HG03571 (cell line): Measurements from ENCODE around the gene ZFAND3.
"Not testable (repeated sequence)": the region's sequence is repeated elsewhere in the genome, so short reads cannot be mapped to it uniquely, and the experiment has no call there.

Source experiments
- ATAC-seq: cut with Tn5 transposase; IDR thresholded peaks from one replicate; pipeline ENCODE4 v1.9.1; 2021; ENCODE audit not compliant: unreplicated experiment

Gene ZFAND3

GRCh38 chr6:37990762-37991525 lies 171.4 kb downstream of the ZFAND3 start:
- ATAC-seq: no peak

DNA sequence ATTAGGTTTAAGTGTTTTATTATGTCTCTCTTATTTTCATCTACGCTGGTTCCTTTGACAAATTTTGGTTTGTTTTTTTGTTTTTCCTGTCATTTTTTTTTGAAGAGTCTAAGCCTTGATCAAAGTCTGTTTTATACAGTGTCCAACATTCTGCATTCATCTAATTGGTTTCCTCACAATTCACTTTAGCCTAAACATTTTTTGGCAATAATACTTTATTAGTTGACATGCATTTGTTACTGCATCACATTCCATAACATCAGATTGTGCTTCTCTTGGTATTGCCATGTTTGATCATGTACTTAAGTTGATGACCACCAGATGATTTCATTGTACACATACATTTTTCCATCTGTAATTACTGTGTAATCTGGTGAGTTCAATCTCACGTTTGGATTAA lies 173.2 kb downstream of the ZFAND3 start:
- ATAC-seq: no peak

DNA sequence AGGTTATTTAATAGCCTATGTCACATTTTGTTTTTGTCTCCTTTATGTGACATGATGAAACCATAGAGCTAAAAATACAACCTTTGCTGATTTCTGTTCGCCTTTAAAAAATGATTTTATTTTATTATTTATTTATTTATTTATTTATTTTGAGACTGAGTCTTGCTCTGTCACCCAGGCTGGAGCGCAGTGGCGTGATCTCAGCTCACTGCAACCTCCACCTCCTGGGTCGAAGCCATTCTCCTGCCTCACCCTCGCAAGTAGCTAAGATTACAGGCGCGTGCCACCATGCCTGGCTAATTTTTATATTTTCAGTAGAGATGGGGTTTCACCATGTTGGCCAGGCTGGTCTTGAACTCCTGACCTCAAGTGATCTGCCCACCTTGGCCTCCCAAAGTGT lies 173.7 kb downstream of the ZFAND3 start:
- not testable (repeated sequence) for ATAC-seq

DNA sequence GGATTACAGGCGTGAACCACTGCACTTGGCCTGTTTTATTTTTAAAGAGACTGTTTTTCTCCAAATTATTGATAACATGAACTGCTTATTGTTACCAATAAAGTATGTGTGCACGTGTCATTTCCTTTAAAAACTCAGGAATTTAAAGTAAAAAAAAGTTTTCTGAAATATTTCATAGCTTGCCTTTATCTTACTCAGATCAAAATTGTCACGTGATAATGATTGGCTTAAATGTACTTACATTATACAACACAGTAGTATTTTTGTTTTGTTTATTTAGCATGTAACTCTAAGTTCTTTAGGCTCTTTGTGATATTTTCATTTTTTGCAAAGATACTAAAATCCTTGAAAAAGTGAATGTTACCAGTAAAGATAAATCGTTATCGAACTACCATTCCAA lies 174.1 kb downstream of the ZFAND3 start:
- no peak for ATAC-seq

GRCh38 chr6:37994223-37994622 lies 174.7 kb downstream of the ZFAND3 start:
- no peak for ATAC-seq

GRCh38 chr6:37998366-37998765 lies 178.8 kb downstream of the ZFAND3 start:
- no peak for ATAC-seq

DNA sequence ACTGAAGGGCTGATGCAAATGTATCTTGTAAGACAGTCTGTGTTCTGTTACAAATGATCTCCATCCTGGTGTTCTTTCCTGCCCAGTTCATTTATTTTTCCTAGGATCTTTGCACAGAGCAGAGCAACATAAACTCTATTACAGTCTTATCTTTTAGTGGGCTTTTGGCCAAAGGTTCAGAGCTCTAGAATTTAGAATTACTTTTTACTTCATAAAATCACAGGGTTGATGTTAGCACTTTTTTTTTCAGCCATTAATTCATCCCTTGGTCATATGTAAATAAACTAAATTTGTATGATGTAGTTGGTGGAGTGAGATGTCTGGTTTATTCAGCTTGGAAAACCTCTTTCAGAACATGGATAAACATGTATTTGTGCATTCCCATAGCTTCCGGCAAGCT lies 181.9 kb downstream of the ZFAND3 start:
- no peak for ATAC-seq

DNA sequence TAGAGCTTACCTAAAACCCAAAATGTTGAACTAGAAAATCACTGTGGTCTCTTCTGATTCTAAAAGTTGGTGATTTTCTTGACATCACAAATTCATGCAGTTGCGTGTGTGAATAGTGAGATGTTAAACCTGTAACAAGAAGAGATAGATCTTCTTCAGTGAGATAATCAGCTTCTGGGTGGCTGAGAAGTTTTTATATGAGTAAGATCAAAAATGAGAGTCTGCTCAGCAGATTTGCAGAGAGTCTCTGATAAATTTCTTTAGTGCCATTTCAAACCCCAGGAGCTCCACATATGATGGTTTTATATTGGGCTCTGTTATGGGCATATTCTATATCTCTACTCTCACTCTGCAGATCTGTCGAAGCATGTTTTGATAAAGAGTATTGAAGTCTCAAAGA lies 185.4 kb downstream of the ZFAND3 start:
- ATAC-seq: no peak

DNA sequence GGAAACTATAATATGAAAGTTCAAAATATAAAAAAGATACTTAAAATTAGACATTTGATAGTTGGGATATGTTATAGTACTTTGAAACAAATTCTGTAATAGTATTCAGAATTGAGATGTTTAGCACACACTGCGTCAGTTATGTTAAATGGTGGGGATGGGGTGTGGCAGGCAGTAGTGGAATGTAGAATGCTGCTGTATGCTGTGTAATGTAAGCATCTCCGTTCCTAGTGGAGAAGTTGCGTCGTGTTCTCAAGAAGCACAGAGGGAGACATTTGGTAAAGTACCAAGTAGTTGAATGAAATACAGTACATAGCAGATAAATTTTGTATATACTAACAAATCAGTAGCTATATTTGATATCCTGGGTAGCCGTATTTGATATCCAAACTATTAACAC lies 192.4 kb downstream of the ZFAND3 start:
- no peak for ATAC-seq

DNA sequence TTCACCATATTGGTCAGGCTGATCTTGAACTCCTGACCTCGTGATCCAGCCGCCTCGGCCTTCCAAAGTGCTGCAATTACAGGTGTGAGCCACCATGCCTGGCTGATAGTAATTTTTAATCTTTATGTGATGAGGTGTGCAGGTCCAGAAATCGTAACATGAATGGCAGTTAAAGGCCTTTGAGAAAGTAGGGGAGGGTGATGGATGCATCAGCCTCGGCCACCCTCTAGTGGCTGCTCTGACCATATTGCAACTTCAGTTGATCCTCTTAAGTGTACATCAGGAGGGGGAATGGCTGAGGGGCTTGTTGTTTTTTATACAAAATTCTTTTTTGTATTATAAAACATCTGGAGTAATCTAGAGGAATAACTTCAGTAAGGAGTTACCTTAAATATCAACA lies 193.0 kb downstream of the ZFAND3 start:
- ATAC-seq: no peak

DNA sequence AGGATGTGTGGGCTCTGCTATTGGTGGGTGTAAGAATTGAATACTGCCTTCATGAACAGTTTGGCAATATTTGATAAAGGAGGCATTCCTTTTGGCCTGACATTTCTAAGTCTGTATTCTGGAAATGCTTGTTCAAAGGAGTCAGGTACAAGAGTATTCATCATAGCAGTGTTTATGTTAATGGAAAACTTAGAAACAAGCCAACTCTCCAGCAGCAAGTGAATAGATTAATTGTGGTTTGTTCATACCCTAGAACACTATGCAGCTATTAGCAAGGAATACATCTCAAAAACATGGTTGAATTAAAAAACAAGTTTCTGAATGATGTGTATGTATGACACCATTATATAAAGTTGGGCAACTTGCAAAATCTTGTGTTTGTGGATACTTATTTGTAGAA lies 195.8 kb downstream of the ZFAND3 start:
- ATAC-seq: no peak

DNA sequence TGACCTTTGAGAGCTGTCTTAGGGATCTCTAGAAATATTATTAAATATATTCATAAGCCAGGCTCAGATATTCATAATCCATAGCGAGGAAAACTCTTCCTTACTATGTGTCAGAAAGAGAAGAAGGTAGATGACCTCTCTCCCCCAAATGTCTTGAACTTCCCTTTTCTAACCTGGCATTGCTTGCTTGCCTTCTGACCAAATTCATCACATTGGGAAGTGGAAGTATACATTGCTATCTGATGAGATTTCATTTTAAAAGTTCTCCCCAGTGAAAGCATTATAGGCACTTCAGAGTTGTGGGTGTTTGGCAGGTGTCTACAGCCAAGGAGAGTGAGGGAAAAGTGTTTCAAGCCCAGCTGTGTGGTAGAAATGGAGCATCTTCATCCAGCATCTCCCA lies 197.3 kb downstream of the ZFAND3 start:
- ATAC-seq: no peak

DNA sequence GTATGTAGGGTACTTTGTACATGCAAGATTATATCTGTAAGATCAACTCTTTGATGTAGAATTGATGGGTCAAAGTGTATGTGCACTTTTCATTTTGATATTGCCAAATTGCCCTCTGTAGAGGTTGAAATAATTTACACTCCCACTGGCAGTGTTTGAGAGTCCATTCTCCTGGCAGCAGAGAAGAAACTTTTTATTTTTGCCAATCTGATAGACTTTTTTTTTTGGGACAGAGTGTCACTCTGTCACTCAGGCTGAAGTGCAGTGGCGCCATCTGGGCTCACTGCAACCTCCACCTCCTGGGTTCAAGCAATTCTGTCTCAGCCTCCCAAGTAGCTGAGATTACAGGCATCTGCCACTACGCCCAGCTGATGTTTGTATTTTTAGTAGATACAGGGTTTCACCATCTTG lies 199.2 kb downstream of the ZFAND3 start:
- ATAC-seq: no peak

- no peak for ATAC-seq
Observed at GRCh38 chr6:38020593-38020992, 201.1 kb downstream of the ZFAND3 start.

DNA sequence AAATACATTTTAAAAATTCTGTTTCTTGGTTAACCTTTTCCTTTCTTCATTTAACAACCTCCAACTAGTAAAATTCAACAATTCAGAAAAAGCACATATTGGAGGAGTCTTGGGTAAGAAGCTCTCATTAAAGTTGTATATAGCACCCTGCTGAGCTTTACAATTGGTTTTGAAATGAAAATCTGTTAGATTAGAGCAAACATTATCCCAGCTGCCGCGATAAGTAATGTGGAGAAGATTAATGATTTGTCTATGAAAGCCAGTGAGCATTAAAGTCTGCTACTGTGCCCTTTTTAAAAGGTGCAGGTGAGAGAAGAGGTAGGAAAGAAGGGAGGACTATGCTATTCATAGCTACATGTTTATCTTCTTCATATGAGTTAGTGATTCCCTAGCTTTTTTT lies 201.5 kb downstream of the ZFAND3 start:
- no peak for ATAC-seq

GRCh38 chr6:38021571-38021970 lies 202.0 kb downstream of the ZFAND3 start:
- ATAC-seq: no peak

DNA sequence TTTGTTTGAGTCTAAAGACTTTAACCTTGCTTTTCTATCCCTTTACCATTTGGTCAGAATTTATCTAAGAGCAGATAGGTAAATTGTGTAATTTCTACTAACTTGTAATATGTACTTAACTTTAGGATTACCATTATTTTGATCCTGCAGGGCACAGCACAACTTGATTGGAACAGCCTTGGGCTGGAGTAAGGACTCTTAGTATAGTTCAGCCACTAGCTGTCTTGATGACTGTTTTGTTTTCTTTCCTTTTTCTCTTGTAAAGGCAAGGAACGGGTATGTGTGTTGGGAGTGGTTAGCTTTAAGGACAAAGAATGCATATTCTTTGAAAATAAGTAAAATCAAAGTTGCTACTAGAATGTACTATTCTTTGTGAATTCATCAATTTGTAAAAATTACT lies 203.2 kb downstream of the ZFAND3 start:
- no peak for ATAC-seq

DNA sequence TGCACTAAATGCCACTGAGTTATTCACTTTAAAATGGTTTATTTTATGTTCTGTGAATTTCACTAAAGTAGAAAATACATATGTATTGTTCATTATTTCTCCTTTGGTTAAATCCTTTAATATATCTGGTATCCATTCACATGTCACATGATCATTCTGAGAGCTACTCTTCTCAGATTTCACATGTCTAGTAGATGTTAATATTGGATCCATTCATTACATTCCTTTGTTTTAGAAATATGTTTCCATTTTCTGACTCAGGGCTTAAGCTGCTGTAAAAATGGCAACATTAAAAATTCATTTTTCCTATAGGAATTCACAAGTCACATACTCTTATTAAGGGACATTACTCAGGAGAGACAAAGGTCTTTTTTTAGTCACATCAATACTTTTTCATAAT lies 205.4 kb downstream of the ZFAND3 start:
- no peak for ATAC-seq

GRCh38 chr6:38025451-38025850 lies 205.9 kb downstream of the ZFAND3 start:
- no peak for ATAC-seq

DNA sequence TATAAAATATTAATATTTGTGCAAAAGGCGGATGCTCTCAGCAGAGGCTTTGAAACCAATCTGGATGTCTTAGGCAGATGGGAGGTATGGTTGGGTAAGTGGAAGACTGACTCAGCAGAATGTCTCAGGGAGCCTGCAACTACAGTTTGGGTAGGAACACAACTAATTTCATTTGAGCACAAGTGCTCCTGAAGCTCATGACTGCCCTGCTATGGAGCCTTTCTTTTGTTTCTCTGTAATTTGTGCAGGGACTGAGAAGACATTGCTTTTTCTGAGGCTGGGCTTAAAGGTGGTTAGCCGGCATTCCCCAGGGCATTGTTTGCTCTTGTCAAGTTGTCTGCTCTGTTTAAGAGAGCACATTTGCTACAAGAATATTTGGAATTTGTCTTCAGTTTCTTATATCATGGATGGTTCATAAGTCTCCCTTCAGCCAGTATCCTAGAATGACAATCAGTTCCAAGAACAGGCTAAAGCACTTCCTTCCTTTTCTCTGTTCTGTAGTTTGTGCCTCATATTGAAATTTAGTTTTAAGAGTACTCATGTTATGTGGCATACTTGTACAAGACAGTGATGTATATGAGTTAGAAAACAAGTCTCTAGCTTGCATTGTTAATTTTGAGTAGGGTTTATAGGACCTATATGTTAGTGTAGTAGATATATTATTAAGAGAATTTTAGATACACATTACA lies 208.3 kb downstream of the ZFAND3 start:
- ATAC-seq: no peak

GRCh38 chr6:38030380-38030779 lies 210.9 kb downstream of the ZFAND3 start:
- ATAC-seq: no peak

DNA sequence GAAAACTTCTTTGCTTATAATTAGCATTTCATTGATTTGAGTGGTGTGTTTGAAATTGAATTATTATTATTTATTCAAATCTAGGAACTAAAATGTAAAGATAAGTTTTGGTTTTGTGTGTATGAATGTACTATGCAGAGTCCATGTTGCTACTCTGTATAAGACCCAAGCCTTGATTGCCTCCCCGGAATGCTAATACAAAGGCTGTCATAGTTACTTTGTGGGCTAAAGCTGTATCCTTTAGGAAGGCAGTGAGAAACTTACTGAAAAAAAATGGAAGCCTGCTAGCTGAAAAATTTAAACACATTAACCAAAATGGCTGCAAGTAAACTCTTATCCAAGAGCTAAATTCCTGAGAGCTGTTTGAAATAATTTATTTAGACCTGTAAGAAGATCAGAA lies 213.3 kb downstream of the ZFAND3 start:
- ATAC-seq: no peak
